ENCODE results near the gene DDX39B. TPM values are rescaled to one million over a fixed set of nuclear protein-coding genes. Genes with fewer than 3 reads are reported as not detected.

DDX39B gene
- total RNA-seq, 4 donors from 2014 or later, result 244 to 322 (median 271) TPM

DNA sequence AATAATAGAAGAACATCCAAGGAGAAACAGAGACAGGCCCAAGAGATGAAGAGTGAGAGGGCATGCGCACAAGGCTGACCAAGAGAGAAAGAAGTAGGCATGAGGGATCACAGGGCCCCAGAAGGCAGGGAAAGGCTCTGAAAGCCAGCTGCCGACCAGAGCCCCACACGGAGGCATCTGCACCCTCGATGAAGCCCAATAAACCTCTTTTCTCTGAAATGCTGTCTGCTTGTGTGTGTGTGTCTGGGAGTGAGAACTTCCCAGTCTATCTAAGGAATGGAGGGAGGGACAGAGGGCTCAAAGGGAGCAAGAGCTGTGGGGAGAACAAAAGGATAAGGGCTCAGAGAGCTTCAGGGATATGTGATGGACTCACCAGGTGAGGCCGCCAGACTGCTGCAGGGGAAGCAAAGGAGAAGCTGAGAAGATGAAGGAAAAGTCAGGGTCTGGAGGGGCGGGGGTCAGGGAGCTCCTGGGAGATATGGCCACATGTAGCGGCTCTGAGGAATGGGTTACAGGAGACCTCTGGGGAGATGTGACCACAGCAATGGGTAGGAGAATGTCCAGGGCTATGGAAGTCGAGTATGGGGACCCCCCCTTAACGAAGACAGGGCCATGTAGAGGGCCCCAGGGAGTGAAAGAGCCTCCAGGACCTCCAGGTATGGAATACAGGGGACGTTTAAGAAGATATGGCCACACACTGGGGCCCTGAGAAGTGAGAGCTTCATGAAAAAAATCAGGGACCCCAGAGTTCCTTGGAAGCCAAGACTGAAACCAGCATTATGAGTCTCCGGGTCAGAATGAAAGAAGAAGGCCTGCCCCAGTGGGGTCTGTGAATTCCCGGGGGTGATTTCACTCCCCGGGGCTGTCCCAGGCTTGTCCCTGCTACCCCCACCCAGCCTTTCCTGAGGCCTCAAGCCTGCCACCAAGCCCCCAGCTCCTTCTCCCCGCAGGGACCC is 32.6 kb upstream of the DDX39B start:
- no peak for DNase-seq (ENCODE audit: low spot score)
- TF ChIP-seq, protein P1, sequence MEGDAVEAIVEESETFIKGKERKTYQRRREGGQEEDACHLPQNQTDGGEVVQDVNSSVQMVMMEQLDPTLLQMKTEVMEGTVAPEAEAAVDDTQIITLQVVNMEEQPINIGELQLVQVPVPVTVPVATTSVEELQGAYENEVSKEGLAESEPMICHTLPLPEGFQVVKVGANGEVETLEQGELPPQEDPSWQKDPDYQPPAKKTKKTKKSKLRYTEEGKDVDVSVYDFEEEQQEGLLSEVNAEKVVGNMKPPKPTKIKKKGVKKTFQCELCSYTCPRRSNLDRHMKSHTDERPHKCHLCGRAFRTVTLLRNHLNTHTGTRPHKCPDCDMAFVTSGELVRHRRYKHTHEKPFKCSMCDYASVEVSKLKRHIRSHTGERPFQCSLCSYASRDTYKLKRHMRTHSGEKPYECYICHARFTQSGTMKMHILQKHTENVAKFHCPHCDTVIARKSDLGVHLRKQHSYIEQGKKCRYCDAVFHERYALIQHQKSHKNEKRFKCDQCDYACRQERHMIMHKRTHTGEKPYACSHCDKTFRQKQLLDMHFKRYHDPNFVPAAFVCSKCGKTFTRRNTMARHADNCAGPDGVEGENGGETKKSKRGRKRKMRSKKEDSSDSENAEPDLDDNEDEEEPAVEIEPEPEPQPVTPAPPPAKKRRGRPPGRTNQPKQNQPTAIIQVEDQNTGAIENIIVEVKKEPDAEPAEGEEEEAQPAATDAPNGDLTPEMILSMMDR (IDR thresholded peaks at IDR 0.05), result no peak
- no peak for ATAC-seq (ENCODE audit: low FRiP score)

DNA sequence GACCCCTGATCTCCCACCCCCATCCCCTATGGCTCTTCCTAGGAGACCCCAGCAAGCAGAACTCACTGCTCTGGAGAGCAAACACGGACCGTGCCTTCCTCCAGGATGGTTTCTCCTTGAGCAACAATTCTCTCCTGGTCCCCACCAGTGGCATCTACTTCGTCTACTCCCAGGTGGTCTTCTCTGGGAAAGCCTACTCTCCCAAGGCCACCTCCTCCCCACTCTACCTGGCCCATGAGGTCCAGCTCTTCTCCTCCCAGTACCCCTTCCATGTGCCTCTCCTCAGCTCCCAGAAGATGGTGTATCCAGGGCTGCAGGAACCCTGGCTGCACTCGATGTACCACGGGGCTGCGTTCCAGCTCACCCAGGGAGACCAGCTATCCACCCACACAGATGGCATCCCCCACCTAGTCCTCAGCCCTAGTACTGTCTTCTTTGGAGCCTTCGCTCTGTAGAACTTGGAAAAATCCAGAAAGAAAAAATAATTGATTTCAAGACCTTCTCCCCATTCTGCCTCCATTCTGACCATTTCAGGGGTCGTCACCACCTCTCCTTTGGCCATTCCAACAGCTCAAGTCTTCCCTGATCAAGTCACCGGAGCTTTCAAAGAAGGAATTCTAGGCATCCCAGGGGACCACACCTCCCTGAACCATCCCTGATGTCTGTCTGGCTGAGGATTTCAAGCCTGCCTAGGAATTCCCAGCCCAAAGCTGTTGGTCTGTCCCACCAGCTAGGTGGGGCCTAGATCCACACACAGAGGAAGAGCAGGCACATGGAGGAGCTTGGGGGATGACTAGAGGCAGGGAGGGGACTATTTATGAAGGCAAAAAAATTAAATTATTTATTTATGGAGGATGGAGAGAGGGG is 31.7 kb upstream of the DDX39B start:
- no peak for DNase-seq (ENCODE audit: low spot score)
- no peak for ATAC-seq (ENCODE audit: low FRiP score)
- TF ChIP-seq, protein P1 (IDR thresholded peaks at IDR 0.05), result no peak

DNA sequence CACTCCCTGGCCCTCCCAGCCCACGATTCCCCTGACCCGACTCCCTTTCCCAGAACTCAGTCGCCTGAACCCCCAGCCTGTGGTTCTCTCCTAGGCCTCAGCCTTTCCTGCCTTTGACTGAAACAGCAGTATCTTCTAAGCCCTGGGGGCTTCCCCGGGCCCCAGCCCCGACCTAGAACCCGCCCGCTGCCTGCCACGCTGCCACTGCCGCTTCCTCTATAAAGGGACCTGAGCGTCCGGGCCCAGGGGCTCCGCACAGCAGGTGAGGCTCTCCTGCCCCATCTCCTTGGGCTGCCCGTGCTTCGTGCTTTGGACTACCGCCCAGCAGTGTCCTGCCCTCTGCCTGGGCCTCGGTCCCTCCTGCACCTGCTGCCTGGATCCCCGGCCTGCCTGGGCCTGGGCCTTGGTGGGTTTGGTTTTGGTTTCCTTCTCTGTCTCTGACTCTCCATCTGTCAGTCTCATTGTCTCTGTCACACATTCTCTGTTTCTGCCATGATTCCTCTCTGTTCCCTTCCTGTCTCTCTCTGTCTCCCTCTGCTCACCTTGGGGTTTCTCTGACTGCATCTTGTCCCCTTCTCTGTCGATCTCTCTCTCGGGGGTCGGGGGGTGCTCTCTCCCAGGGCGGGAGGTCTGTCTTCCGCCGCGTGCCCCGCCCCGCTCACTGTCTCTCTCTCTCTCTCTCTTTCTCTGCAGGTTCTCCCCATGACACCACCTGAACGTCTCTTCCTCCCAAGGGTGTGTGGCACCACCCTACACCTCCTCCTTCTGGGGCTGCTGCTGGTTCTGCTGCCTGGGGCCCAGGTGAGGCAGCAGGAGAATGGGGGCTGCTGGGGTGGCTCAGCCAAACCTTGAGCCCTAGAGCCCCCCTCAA is 30.5 kb upstream of the DDX39B start, which contains the start of gene LTA:
LTA (plus strand) TSS at position 249 of the 871 bp plus-strand sequence; CDS start at position 703, 454 bp downstream.
- DNase-seq (ENCODE audit: low spot score) (no peak), ATAC-seq (ENCODE audit: low FRiP score) (no peak)
- TF ChIP-seq, protein P1 (IDR thresholded peaks at IDR 0.05), result no peak

DNA sequence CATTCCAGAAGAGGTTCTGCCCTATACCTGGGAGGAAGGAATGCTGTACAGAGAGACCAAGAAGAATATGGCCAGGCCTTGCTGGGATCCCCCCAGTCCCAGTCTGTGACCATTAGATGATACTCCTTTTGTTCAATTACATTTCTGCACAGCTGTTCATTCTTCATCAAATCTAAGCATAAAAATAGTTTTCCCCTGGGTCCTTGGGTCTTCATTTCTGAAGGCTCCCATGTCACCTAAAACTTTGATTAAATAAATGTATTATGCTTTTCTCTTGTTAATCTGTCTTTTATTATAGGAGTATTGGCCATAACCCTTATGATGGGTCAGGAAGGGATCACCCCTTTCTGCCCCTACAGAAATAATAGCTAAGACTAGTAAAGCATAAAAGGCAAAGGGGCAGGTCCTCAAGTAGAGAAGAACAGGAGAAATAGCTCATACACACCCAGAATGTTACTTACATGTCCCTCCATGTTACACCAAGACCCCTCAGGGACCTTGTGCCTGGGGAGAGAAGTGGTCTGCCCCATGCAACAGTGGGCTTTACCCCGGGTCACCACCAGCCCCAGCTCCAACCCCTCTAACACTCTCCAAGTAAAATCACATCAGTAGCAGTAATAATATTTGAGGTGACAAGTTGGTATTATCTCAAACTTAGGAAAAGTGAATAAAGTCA is 28.2 kb upstream of the DDX39B start:
- TF ChIP-seq, protein P1 (IDR thresholded peaks at IDR 0.05), result no peak
- ATAC-seq (ENCODE audit: low FRiP score) (no peak), DNase-seq (ENCODE audit: low spot score) (no peak)

DNA sequence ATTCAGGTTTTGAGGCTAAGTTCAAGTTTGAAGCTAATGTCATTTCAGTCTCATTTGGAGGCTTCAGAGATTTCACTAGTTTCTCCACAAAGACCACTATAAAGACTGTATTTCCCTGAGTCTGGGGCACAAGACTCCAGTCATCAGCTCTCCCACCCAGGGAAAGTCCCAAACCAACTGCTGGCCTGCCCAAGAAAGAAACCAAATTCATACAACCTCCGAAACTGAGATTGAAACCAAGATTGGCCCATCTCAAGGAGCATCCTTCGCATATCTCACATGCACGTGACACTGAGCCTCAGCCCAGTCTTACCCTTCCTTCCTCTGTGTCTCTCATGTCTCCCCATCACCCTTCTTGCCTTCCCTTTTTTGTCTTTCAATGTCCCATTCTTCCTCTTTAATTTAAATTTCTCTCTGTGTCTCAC is 26.7 kb upstream of the DDX39B start:
- TF ChIP-seq, protein P1 (IDR thresholded peaks at IDR 0.05), result no peak
- DNase-seq (ENCODE audit: low spot score), result no peak
- ATAC-seq (ENCODE audit: low FRiP score), result no peak
